ENCODE results near the gene CD68. TPM values are rescaled to one million over a fixed set of nuclear protein-coding genes. Genes with fewer than 3 reads are reported as not detected.

The CD68 gene
- 1,080 TPM for total RNA-seq (2013)
- 100 to 1,000 TPM; 642 to 884 (median 744) TPM for polyA plus RNA-seq
- 487 and 983 TPM in 2 replicates for polyA minus RNA-seq
- 1.9 to 12.1 (median 3.8) reads per million in 11 experiments for total RNA-seq

- Histone ChIP-seq H3K27me3 (ENCODE audit: control insufficient read depth in 2 of 2, insufficient read depth in 2 of 2, low read length in 2 of 2) (no peaks in the 10 kb centered on the region), H3K9me3 (replicated peaks in 1 of 2; ENCODE audit: control insufficient read depth in 1 of 2, insufficient read depth in 1 of 2, low read length in 2 of 2) (no peaks in the 10 kb centered on the region), H3K4me2 (replicated peaks; ENCODE audit: extremely low read depth, low read length, poor library complexity, severe bottlenecking) (peak within 1 kb of the TSS; percentile 99), H3K4me3 (replicated peaks in 1 of 3; ENCODE audit: low read depth in 2 of 3, low read length in 3 of 3) (peak within 1 kb of the TSS; percentile 82 to 98 (median 91)), H3K9ac (ENCODE audit: insufficient read depth, low read length, poor library complexity, severe bottlenecking) (peak within 1 kb of the TSS; percentile 97), H3K4me1 (ENCODE audit: control insufficient read depth in 1 of 2, insufficient read depth in 2 of 2, low read length in 2 of 2) (peaks cover 81 to 91% of the 10 kb centered on the region in 2 donors), H2AFZ (ENCODE audit: insufficient read depth, low read depth, low read length, poor library complexity, severe bottlenecking) (no peak within 1 kb of the TSS), H4K20me1 (ENCODE audit: insufficient read depth, low read length) (peaks cover 85% of the 10 kb centered on the region), H3K27ac (ENCODE audit: low read depth in 1 of 2, low read length in 2 of 2) (peak within 1 kb of the TSS; percentile 99), H3K36me3 (replicated peaks in 1 of 2; ENCODE audit: control insufficient read depth in 1 of 2, insufficient read depth in 2 of 2, low read length in 2 of 2) (peaks cover 46 to 47% of the 10 kb centered on the region in 2 donors), H3K79me2 (ENCODE audit: insufficient read depth, low read length) (peaks cover 84% of the 10 kb centered on the region)
- Mint-ChIP-seq H3K27me3 (ENCODE audit: low read depth in 3 of 3) (peaks cover 0 to 11% (median 0%) of the 10 kb centered on the region in 3 donors), H3K4me3 (peak within 1 kb of the TSS; percentile 98 to 99), H3K4me1 (peaks cover 80% of the 10 kb centered on the region), H3K36me3 (peaks cover 71 to 78% of the 10 kb centered on the region in 2 donors), H3K27ac (peak within 1 kb of the TSS; percentile 98 to 100 (median 100)), H3K9me3 (peaks cover 0 to 3% (median 0%) of the 10 kb centered on the region in 7 donors)
- intact Hi-C loops (cut with micrococcal nuclease), result loop anchor here (2.0 to 10.0 kb wide), 3 partner anchors 108 to 263 kb away; partner anchors contain the start of genes NEURL4 (in 1 of the 2) and TP53 (in 1 of the 2)
- no peak for TF ChIP-seq CTCF (IDR thresholded peaks at IDR 0.05)
- peak; percentile 98 to 99 (median 98) for DNase-seq
- WGBS (ENCODE audit: insufficient coverage), result 0% methylated on average over 6 of the region's 7 CpGs
These were observed at the start of gene CD68 for GRCh38 chr17:7579001-7579833. Gene CD68 (plus strand): TSS chr17:7579638. CDS start chr17:7579678, 40 bp downstream.

GRCh38 chr17:7530023-7530900, 49.2 kb upstream of the CD68 start:
- peaks cover 8 to 51% (median 41%) of the 10 kb centered on the region in 7 donors for H3K9me3 Mint-ChIP-seq
- peak overlapping the region in 2 of 7 donors; percentile 10 to 82 for H3K27ac Mint-ChIP-seq
- intact Hi-C loops (cut with micrococcal nuclease), result no loop called here
- peaks cover 2 to 6% (median 3%) of the 10 kb centered on the region in 3 donors for H3K27me3 Mint-ChIP-seq (ENCODE audit: low read depth in 3 of 3)
- Histone ChIP-seq H3K79me2 (ENCODE audit: insufficient read depth, low read length) (no peaks in the 10 kb centered on the region), H3K27me3 (ENCODE audit: control insufficient read depth in 2 of 2, insufficient read depth in 2 of 2, low read length in 2 of 2) (no peaks in the 10 kb centered on the region), H3K27ac (ENCODE audit: low read depth in 1 of 2, low read length in 2 of 2) (no peak overlapping the region), H3K4me2 (replicated peaks; ENCODE audit: extremely low read depth, low read length, poor library complexity, severe bottlenecking) (no peak overlapping the region), H3K9ac (ENCODE audit: insufficient read depth, low read length, poor library complexity, severe bottlenecking) (no peak overlapping the region), H3K4me3 (replicated peaks in 1 of 3; ENCODE audit: low read depth in 2 of 3, low read length in 3 of 3) (no peak overlapping the region), H3K9me3 (replicated peaks in 1 of 2; ENCODE audit: control insufficient read depth in 1 of 2, insufficient read depth in 1 of 2, low read length in 2 of 2) (peaks cover 17 to 33% of the 10 kb centered on the region in 2 donors), H4K20me1 (ENCODE audit: insufficient read depth, low read length) (no peaks in the 10 kb centered on the region), H2AFZ (ENCODE audit: insufficient read depth, low read depth, low read length, poor library complexity, severe bottlenecking) (no peak overlapping the region), H3K36me3 (replicated peaks in 1 of 2; ENCODE audit: control insufficient read depth in 1 of 2, insufficient read depth in 2 of 2, low read length in 2 of 2) (no peaks in the 10 kb centered on the region), H3K4me1 (ENCODE audit: control insufficient read depth in 1 of 2, insufficient read depth in 2 of 2, low read length in 2 of 2) (peaks cover 6 to 8% of the 10 kb centered on the region in 2 donors)
- peak in 1 of 3 donors; percentile 13 for DNase-seq
- H3K36me3 Mint-ChIP-seq, result no peaks in the 10 kb centered on the region
- H3K4me3 Mint-ChIP-seq, result no peak overlapping the region
- TF ChIP-seq CTCF (IDR thresholded peaks at IDR 0.05), result no peak
- WGBS (ENCODE audit: insufficient coverage), result no CpG with 5 or more reads among the region's 6 CpGs
- peaks cover 6% of the 10 kb centered on the region for H3K4me1 Mint-ChIP-seq

Data from CD14-positive monocyte (primary cell).